HepG2 (cell line): Measurements from ENCODE around the gene HOXD4. TPM values are rescaled to one million over a fixed set of nuclear protein-coding genes. Genes with fewer than 3 reads are reported as not detected.
A peak's percentile ranks its signal among the peaks of the same experiment; 100 is the strongest.

Experiments
- CREM ChIP-seq, 2 experiments: sonication (generic) in 1 of 2; formaldehyde crosslinking in 1 of 2; IDR thresholded peaks; 2 replicates each; pipeline versions ENCODE4 v1.4.0 to v1.6.1; 2016 to 2020; ENCODE audit warnings: antibody characterized with exemption in 1 of 2, mild to moderate bottlenecking in 1 of 2, missing genetic modification reagents in 1 of 2
- DNMT3B ChIP-seq: conservative IDR thresholded peaks from 2 replicates; pipeline ENCODE4 v1.6.1; 2016; ENCODE audit warnings: missing biosample characterization, control low read depth
- GFI1 ChIP-seq: sonication (generic); formaldehyde crosslinking; IDR thresholded peaks from 2 replicates; pipeline ENCODE4 v1.5.0; 2020; ENCODE audit warnings: missing genetic modification reagents, mild to moderate bottlenecking, borderline replicate concordance
- GMEB1 ChIP-seq: sonication (generic); formaldehyde crosslinking; IDR thresholded peaks from 2 replicates; pipeline ENCODE4 v1.5.1; 2020; ENCODE audit warnings: missing genetic modification reagents, mild to moderate bottlenecking, borderline replicate concordance
- HIVEP1 ChIP-seq: sonication (generic); formaldehyde crosslinking; IDR thresholded peaks from 2 replicates; pipeline ENCODE4 v1.4.0; 2020; ENCODE audit warnings: mild to moderate bottlenecking, missing genetic modification reagents
- HMG20B ChIP-seq: conservative IDR thresholded peaks from 2 replicates; pipeline ENCODE4 v1.6.1; 2016; ENCODE audit warnings: missing genetic modification reagents, missing compliant biosample characterization
- HNF1B ChIP-seq: sonication (generic); formaldehyde crosslinking; IDR thresholded peaks from 2 replicates; pipeline ENCODE4 v1.5.1; 2020; ENCODE audit warnings: mild to moderate bottlenecking, moderate library complexity, missing genetic modification reagents
- JUN ChIP-seq: sonication (generic); formaldehyde crosslinking; IDR thresholded peaks from 2 replicates; pipeline ENCODE4 v1.4.0; 2020; ENCODE audit warnings: mild to moderate bottlenecking, missing genetic modification reagents
- NR2F6 ChIP-seq, 2 experiments: IDR thresholded peaks; 2 replicates each; pipeline ENCODE4 v1.6.1; 2016; ENCODE audit warnings: antibody characterized with exemption in 1 of 2, mild to moderate bottlenecking in 1 of 2
- RBAK ChIP-seq: sonication (generic); formaldehyde crosslinking; IDR thresholded peaks from 2 replicates; pipeline ENCODE4 v1.5.1; 2020; ENCODE audit warnings: mild to moderate bottlenecking, missing genetic modification reagents
- SIN3A ChIP-seq: IDR thresholded peaks from 2 replicates; pipeline ENCODE4 v1.6.1; 2011; ENCODE audit warnings: low read depth, mild to moderate bottlenecking, control low read depth, low read length, borderline replicate concordance
- SYNCRIP ChIP-seq: fragments of 200-400 bp; formaldehyde crosslinking; IDR thresholded peaks from 2 replicates; pipeline ENCODE4 v1.6.1; 2018; ENCODE audit warnings: mild to moderate bottlenecking, low read depth, low read length; ENCODE audit not compliant: insufficient read depth
- TCF7L2 ChIP-seq: IDR thresholded peaks from 2 replicates; pipeline ENCODE4 v1.6.1; 2011; ENCODE audit warnings: mild to moderate bottlenecking, low read depth, low read length, moderate library complexity
- THAP11 ChIP-seq: IDR thresholded peaks from 2 replicates; pipeline ENCODE4 v1.6.1; 2016; ENCODE audit warnings: missing biosample characterization, missing genetic modification reagents
- ZBTB10 ChIP-seq: sonication (generic); formaldehyde crosslinking; IDR thresholded peaks from 2 replicates; pipeline ENCODE4 v1.4.0; 2020; ENCODE audit warnings: missing genetic modification reagents, borderline replicate concordance
- ZBTB7B ChIP-seq: sonication (generic); formaldehyde crosslinking; IDR thresholded peaks from 2 replicates; pipeline ENCODE4 v1.4.0; 2020; ENCODE audit warnings: missing genetic modification reagents
- ZNF160 ChIP-seq: sonication (generic); formaldehyde crosslinking; IDR thresholded peaks from 2 replicates; pipeline ENCODE4 v1.8.0; 2022; ENCODE audit warnings: mild to moderate bottlenecking, inconsistent platforms, missing genetic modification reagents
- ZNF563 ChIP-seq: sonication (generic); formaldehyde crosslinking; IDR thresholded peaks from 2 replicates; pipeline ENCODE4 v1.8.0; 2022; ENCODE audit warnings: mild to moderate bottlenecking, moderate library complexity, missing genetic modification reagents
- ZNF567 ChIP-seq: sonication (generic); formaldehyde crosslinking; IDR thresholded peaks from 2 replicates; pipeline ENCODE4 v1.8.1; 2023; ENCODE audit warnings: mild to moderate bottlenecking, missing genetic modification reagents, borderline replicate concordance
- polyA plus RNA-seq, 8 experiments: library from polyadenylated mRNA; depleted of rRNA in 3 of 8; stranded (reverse) in 7 of 8; unstranded in 1 of 8; fragments of >200 nt; fragmentation: Illumina TruSeq in 4 of 8; extraction: Trizol in 4 of 8; gene quantifications; 2 replicates each; pipeline versions ENCODE4 v1.2.1 to v1.2.3, GENCODE V29; 2011 to 2016; ENCODE audit warnings: low read depth in 4 of 8, missing spikeins in 1 of 8, mixed read lengths in 1 of 8; ENCODE audit not compliant: insufficient read depth in 1 of 8
- total RNA-seq, 5 experiments: library from RNA; depleted of rRNA; stranded (reverse); fragments of >200 nt; fragmentation: Illumina TruSeq; extraction: Trizol; gene quantifications; 2 replicates each; pipeline ENCODE4 v1.2.3, GENCODE V29; 2016; ENCODE audit warnings: low read depth in 1 of 5
- TF ChIP-seq, protein P1 (sequence below): sonication (generic); formaldehyde crosslinking; IDR thresholded peaks from 2 replicates; pipeline ENCODE4 v1.4.0; 2020; ENCODE audit warnings: mild to moderate bottlenecking, missing genetic modification reagents, borderline replicate concordance

Gene HOXD4
- total and polyA plus RNA-seq, 2 of the 13 experiments (the other 11 are each of a cell fraction or from before 2014, with no cell fraction given), result not detected

DNA sequence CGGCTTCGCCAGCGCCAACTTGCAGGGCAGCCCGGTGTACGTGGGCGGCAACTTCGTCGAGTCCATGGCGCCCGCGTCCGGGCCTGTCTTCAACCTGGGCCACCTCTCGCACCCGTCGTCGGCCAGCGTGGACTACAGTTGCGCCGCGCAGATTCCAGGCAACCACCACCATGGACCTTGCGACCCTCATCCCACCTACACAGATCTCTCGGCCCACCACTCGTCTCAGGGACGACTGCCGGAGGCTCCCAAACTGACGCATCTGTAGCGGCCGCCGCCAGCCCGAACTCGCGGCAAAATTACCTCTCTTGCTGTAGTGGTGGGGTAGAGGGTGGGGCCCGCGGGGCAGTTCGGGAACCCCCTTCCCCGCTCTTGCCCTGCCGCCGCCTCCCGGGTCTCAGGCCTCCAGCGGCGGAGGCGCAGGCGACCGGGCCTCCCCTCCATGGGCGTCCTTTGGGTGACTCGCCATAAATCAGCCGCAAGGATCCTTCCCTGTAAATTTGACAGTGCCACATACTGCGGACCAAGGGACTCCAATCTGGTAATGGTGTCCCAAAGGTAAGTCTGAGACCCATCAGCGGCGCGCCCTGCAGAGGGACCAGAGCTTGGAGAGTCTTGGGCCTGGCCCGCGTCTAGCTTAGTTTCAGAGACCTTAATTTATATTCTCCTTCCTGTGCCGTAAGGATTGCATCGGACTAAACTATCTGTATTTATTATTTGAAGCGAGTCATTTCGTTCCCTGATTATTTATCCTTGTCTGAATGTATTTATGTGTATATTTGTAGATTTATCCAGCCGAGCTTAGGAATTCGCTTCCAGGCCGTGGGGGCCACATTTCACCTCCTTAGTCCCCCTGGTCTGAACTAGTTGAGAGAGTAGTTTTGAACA, 20.9 kb downstream of the HOXD4 start (continued):
- no peak for TF ChIP-seq GMEB1 (CRISPR knock-in tag)
- TF ChIP-seq ZBTB7B (CRISPR knock-in tag), result peak; percentile 65; the same call in 1 of the 2 replicates
- no peak for TF ChIP-seq HNF1B (CRISPR knock-in tag)
- TF ChIP-seq NR2F6 (IDR thresholded peaks at IDR 0.05), result no peak
- no peak for TF ChIP-seq NR2F6 (CRISPR knock-in tag; IDR thresholded peaks at IDR 0.05)
- TF ChIP-seq ZBTB10, result no peak
- TF ChIP-seq SYNCRIP, result no peak
- no peak for TF ChIP-seq DNMT3B (CRISPR knock-in tag)
- TF ChIP-seq ZNF567 (CRISPR knock-in tag), result no peak
- TF ChIP-seq, protein P1, sequence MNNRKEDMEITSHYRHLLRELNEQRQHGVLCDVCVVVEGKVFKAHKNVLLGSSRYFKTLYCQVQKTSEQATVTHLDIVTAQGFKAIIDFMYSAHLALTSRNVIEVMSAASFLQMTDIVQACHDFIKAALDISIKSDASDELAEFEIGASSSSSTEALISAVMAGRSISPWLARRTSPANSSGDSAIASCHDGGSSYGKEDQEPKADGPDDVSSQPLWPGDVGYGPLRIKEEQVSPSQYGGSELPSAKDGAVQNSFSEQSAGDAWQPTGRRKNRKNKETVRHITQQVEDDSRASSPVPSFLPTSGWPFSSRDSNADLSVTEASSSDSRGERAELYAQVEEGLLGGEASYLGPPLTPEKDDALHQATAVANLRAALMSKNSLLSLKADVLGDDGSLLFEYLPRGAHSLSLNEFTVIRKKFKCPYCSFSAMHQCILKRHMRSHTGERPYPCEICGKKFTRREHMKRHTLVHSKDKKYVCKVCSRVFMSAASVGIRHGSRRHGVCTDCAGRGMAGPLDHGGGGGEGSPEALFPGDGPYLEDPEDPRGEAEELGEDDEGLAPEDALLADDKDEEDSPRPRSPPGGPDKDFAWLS, result no peak
- TF ChIP-seq ZNF160 (CRISPR knock-in tag), result no peak
- no peak for TF ChIP-seq JUN (CRISPR knock-in tag)
- no peak for TF ChIP-seq HMG20B (CRISPR knock-in tag)
- TF ChIP-seq THAP11 (CRISPR knock-in tag), result no peak
- no peak for TF ChIP-seq CREM (IDR thresholded peaks at IDR 0.05)
- TF ChIP-seq CREM (CRISPR knock-in tag; IDR thresholded peaks at IDR 0.05), result no peak
- no peak for TF ChIP-seq TCF7L2
- TF ChIP-seq HIVEP1, result no peak; the same call in 1 of the 2 replicates
- TF ChIP-seq SIN3A, result 0 out of 2 replicates have a peak, but pooled peaks have one; percentile 31
- no peak for TF ChIP-seq RBAK (CRISPR knock-in tag)
- no peak for TF ChIP-seq ZNF563
- TF ChIP-seq GFI1 (CRISPR knock-in tag), result no peak
